Sigmoid colon (tissue), 7 donors: ENCODE results near the gene SLC6A8. TPM values are rescaled to one million over a fixed set of nuclear protein-coding genes. Genes with fewer than 3 reads are reported as not detected.
"Not testable (repeated sequence)": the region's sequence is repeated elsewhere in the genome, so short reads cannot be mapped to it uniquely, and the experiment has no call there.

Experiments used
- DNase-seq: peaks from one replicate; pipeline ENCODE4 v3.0.0-alpha.2; 2019
- H3K27ac ChIP-seq, 4 donors: fragments of 200-600 bp; sonication (generic); one replicate each; pipeline ENCODE4 v1.5.1; 2016 to 2019; ENCODE audit warnings: mild to moderate bottlenecking in 1 of 4
- H3K27me3 ChIP-seq, 3 donors: fragments of 200-600 bp; sonication (generic); one replicate each; pipeline ENCODE4 v1.5.1; 2019; ENCODE audit warnings: mild to moderate bottlenecking in 1 of 3
- H3K36me3 ChIP-seq, 4 donors: fragments of 200-600 bp; sonication (generic); one replicate each; pipeline ENCODE4 v1.5.1; 2016 to 2019
- H3K4me1 ChIP-seq, 4 donors: fragments of 200-600 bp; sonication (generic); one replicate each; pipeline ENCODE4 v1.5.1; 2017 to 2019
- H3K4me3 ChIP-seq, 4 donors: fragments of 200-600 bp; sonication (generic); one replicate each; pipeline ENCODE4 v1.5.1; 2017 to 2019; ENCODE audit warnings: mild to moderate bottlenecking in 2 of 4, moderate library complexity in 1 of 4
- H3K9me3 ChIP-seq, 4 donors: fragments of 200-600 bp in 3 of 4; sonication (generic) in 3 of 4; one replicate each; pipeline versions ENCODE4 v1.5.1 to v1.6.1; 2013 to 2019
- CTCF ChIP-seq, 4 experiments: fragments of 450-650 bp in 3 of 4; fragments of 200-600 bp in 1 of 4; IDR thresholded peaks; one replicate each; pipeline ENCODE4 v1.5.1; 2016 to 2019; ENCODE audit warnings: antibody characterized with exemption in 4 of 4, mild to moderate bottlenecking in 3 of 4, moderate library complexity in 2 of 4
- EP300 ChIP-seq, 4 donors: sonication (generic); formaldehyde crosslinking; IDR thresholded peaks; one replicate each; pipeline ENCODE4 v1.6.1; 2017; ENCODE audit warnings: antibody characterized with exemption in 4 of 4
- POLR2A ChIP-seq, 2 donors: fragments of 450-650 bp; IDR thresholded peaks; one replicate each; pipeline ENCODE4 v1.6.1; 2016; ENCODE audit warnings: antibody characterized with exemption in 2 of 2, mild to moderate bottlenecking in 2 of 2, moderate library complexity in 2 of 2
- POLR2AphosphoS5 ChIP-seq, 4 donors: sonication (generic); formaldehyde crosslinking; IDR thresholded peaks; one replicate each; pipeline ENCODE4 v1.6.1; 2017; ENCODE audit warnings: antibody characterized with exemption in 4 of 4
- WGBS, 2 donors: extraction: QIAGEN DNeasy Blood & Tissue Kit; methylation state at CpG; one replicate each; pipeline ENCODE4 v1.1.7; 2013; 5-methylcytosine and 5-hydroxymethylcytosine counted together
- intact Hi-C: fragments of 100-400 bp; cut with DNase I; formaldehyde crosslinking; loops from one replicate; pipeline ENCODE4 v1.15.1; 2023
- polyA plus RNA-seq, 3 donors: library from polyadenylated mRNA; stranded (reverse); fragments of 200-250 nt; gene quantifications; one replicate each; pipeline ENCODE4 v1.2.3, GENCODE V29; 2013
- total RNA-seq, 4 donors: library from RNA; depleted of rRNA; stranded (reverse); fragments of >200 nt; gene quantifications; one replicate each; pipeline ENCODE4 v1.1.0, GENCODE V29; 2016
- donor health status: healthy with polysubstance abuse.
- donor health status: Bipolar disorder and iron deficiency.
- donor health status: healthy.

Gene SLC6A8
- total and polyA plus RNA-seq, 7 donors = 31.9 to 158 (median 60.7) TPM

- whole genome bisulfite sequencing, 2 donors = 91 to 92% methylated on average over 19 of the region's 19 CpGs
- Histone ChIP-seq H3K4me1 (peaks cover 0 to 50% (median 20%) of the 10 kb centered on the region in 4 donors), H3K4me3 (peak overlapping the region; percentile 32 to 60 (median 58)), H3K36me3 (peaks cover 0 to 11% (median 0%) of the 10 kb centered on the region in 4 donors), H3K27ac (peak overlapping the region; percentile 79 to 92 (median 87)), H3K9me3 (no peaks in the 10 kb centered on the region), H3K27me3 (no peaks in the 10 kb centered on the region)
- DNase-seq = peak; percentile 65
- TF ChIP-seq EP300 (IDR thresholded peaks at IDR 0.05) (no peak), CTCF (IDR thresholded peaks at IDR 0.05) (peak in 1 of 4 experiments; percentile 13), POLR2A (IDR thresholded peaks at IDR 0.05) (no peak), POLR2AphosphoS5 (IDR thresholded peaks at IDR 0.05) (no peak)
- intact Hi-C loops = no loop called here
These were observed 2.1 kb downstream of the SLC6A8 start for GRCh38 chrX:153689654-153690465.

- WGBS, 2 donors = 88% methylated on average over 14 of the region's 14 CpGs
These were observed 2.7 kb downstream of the SLC6A8 start for GRCh38 chrX:153690466-153690865.

GRCh38 chrX:153691032-153691827 is 3.5 kb downstream of the SLC6A8 start:
- H3K27me3 ChIP-seq, DNase-seq, H3K9me3 ChIP-seq, intact Hi-C loops, H3K4me3 ChIP-seq: not testable (repeated sequence)
- WGBS, 2 donors = 84 to 87% methylated on average over 21 of the region's 21 CpGs
- H3K36me3 ChIP-seq = peaks cover 0 to 14% (median 0%) of the 10 kb centered on the region in 4 donors
- peak overlapping the region in 3 of 4 donors; percentile 83 to 92 (median 91) for H3K27ac ChIP-seq
- H3K4me1 ChIP-seq = peaks cover 0 to 50% (median 20%) of the 10 kb centered on the region in 4 donors

More at GRCh38 chrX:153690466-153690865, 2.7 kb downstream of the SLC6A8 start:
- peaks cover 0 to 50% (median 20%) of the 10 kb centered on the region in 4 donors for H3K4me1 ChIP-seq
- H3K9me3 ChIP-seq = no peaks in the 10 kb centered on the region
- H3K36me3 ChIP-seq = peaks cover 0 to 14% (median 0%) of the 10 kb centered on the region in 4 donors
- peak overlapping the region; percentile 79 to 92 (median 87) for H3K27ac ChIP-seq
- no peaks in the 10 kb centered on the region for H3K27me3 ChIP-seq
- H3K4me3 ChIP-seq = peak overlapping the region in 3 of 4 donors; percentile 57 to 60 (median 59)
- intact Hi-C loops = no loop called here
- TF ChIP-seq CTCF (IDR thresholded peaks at IDR 0.05) (no peak), EP300 (IDR thresholded peaks at IDR 0.05) (no peak), POLR2AphosphoS5 (IDR thresholded peaks at IDR 0.05) (no peak), POLR2A (IDR thresholded peaks at IDR 0.05) (no peak)
- no peak for DNase-seq

- H3K4me1 ChIP-seq = peaks cover 0 to 47% (median 18%) of the 10 kb centered on the region in 4 donors
- DNase-seq = no peak
- 38 to 84% methylated on average over 4 of the region's 4 CpGs for WGBS, 2 donors
- peak overlapping the region in 3 of 4 donors; percentile 44 to 92 (median 83) for H3K27ac ChIP-seq
- H3K27me3 ChIP-seq = no peaks in the 10 kb centered on the region
- no peaks in the 10 kb centered on the region for H3K9me3 ChIP-seq
- intact Hi-C loops = no loop called here
- H3K4me3 ChIP-seq = no peak overlapping the region
- peaks cover 0 to 14% (median 0%) of the 10 kb centered on the region in 4 donors for H3K36me3 ChIP-seq
- TF ChIP-seq EP300 (IDR thresholded peaks at IDR 0.05) = no peak
- TF ChIP-seq CTCF (IDR thresholded peaks at IDR 0.05) = no peak
- no peak for TF ChIP-seq POLR2A (IDR thresholded peaks at IDR 0.05)
- no peak for TF ChIP-seq POLR2AphosphoS5 (IDR thresholded peaks at IDR 0.05)
These were observed 4.3 kb downstream of the SLC6A8 start for GRCh38 chrX:153692003-153692402.
